Activated CD4-positive, alpha-beta T cell treated with anti-CD3 and anti-CD28 coated beads for 1 hour (primary cell): ENCODE measurements around the gene TMEM14C.

Source experiments
- DNase-seq: peaks from one replicate; pipeline ENCODE4 v3.0.0-alpha.2; 2020

Gene TMEM14C

GRCh38 chr6:10771371-10771894 is 48.6 kb downstream of the TMEM14C start:
- DNase-seq: no peak

GRCh38 chr6:10778230-10778629 is 55.4 kb downstream of the TMEM14C start:
- DNase-seq: no peak

- DNase-seq: no peak
Observed at GRCh38 chr6:10779076-10779475, 56.2 kb downstream of the TMEM14C start.
